HEK293 (cell line): Measurements from ENCODE around the gene NTRK3.

Source experiments
- CTCF ChIA-PET: fragments of 350-600 bp; formaldehyde crosslinking; extraction: SDS; loops from one replicate; lab custom pipeline; 2021; ENCODE audit warnings: antibody characterized with exemption; lab: Yijun Ruan, JAX
- POLR2A ChIA-PET: fragments of 300-600 bp; formaldehyde crosslinking; extraction: SDS; loops from one replicate; lab custom pipeline; 2020; ENCODE audit warnings: antibody characterized with exemption, inconsistent platforms; lab: Yijun Ruan, JAX
- H3K27ac ChIP-seq: fragments of 200-500 bp; sonication (Bioruptor generic); 2 replicates; pipeline ENCODE4 v1.5.1; 2014; ENCODE audit warnings: low read depth, low read length, control low read depth, inconsistent platforms; ENCODE audit errors: extremely low read depth
- H3K36me3 ChIP-seq, 2 experiments: fragments of 200-500 bp in 1 of 2; sonication (Bioruptor generic) in 1 of 2; 1 replicate in 1 of 2; 2 replicates in 1 of 2; pipeline ENCODE4 v1.5.1; 2014 to 2017; ENCODE audit warnings: inconsistent platforms in 2 of 2, low read length in 2 of 2; ENCODE audit not compliant: control insufficient read depth in 2 of 2, insufficient read depth in 1 of 2
- H3K4me1 ChIP-seq: fragments of 200-500 bp; sonication (Bioruptor generic); 2 replicates; pipeline ENCODE4 v1.5.1; 2014; ENCODE audit warnings: mild to moderate bottlenecking, low read length, inconsistent platforms; ENCODE audit not compliant: control insufficient read depth, insufficient read depth
- H3K4me3 ChIP-seq: 2 replicates; pipeline ENCODE4 v1.5.1; 2011; ENCODE audit warnings: low read depth, mild to moderate bottlenecking, control low read depth, low read length, moderate library complexity
- H3K9me3 ChIP-seq: fragments of 200-500 bp; sonication (Bioruptor generic); 2 replicates; pipeline ENCODE4 v1.5.1; 2014; ENCODE audit warnings: low read depth, low read length, inconsistent platforms; ENCODE audit not compliant: control insufficient read depth, insufficient read depth
- ATF2 ChIP-seq: fragments of 450-650 bp; formaldehyde crosslinking; IDR thresholded peaks from 2 replicates; pipeline ENCODE4 v1.5.1; 2016; ENCODE audit warnings: missing biosample characterization, missing genetic modification characterization, low read depth
- GLIS2 ChIP-seq: fragments of 450-650 bp; formaldehyde crosslinking; IDR thresholded peaks from 2 replicates; pipeline ENCODE4 v1.5.1; 2016; ENCODE audit warnings: missing biosample characterization, missing genetic modification characterization
- OVOL3 ChIP-seq: fragments of 450-650 bp; formaldehyde crosslinking; IDR thresholded peaks from 2 replicates; pipeline ENCODE4 v1.5.1; 2016; ENCODE audit warnings: missing biosample characterization, missing genetic modification characterization
- PATZ1 ChIP-seq: fragments of 450-650 bp; formaldehyde crosslinking; IDR thresholded peaks from 2 replicates; pipeline ENCODE4 v1.5.1; 2016; ENCODE audit warnings: missing biosample characterization, missing genetic modification characterization
- YY1 ChIP-seq: fragments of 450-650 bp; formaldehyde crosslinking; IDR thresholded peaks from 2 replicates; pipeline ENCODE4 v1.5.1; 2018; ENCODE audit warnings: missing biosample characterization, missing genetic modification characterization
- ZBTB1 ChIP-seq: fragments of 450-650 bp; formaldehyde crosslinking; IDR thresholded peaks from 2 replicates; pipeline ENCODE4 v1.5.1; 2016; ENCODE audit warnings: missing biosample characterization, missing genetic modification characterization
- ZNF155 ChIP-seq: fragments of 450-650 bp; formaldehyde crosslinking; IDR thresholded peaks from 2 replicates; pipeline ENCODE4 v1.5.1; 2016; ENCODE audit warnings: missing biosample characterization, missing genetic modification characterization
- ZNF26 ChIP-seq: fragments of 450-650 bp; formaldehyde crosslinking; IDR thresholded peaks from 2 replicates; pipeline ENCODE4 v1.5.1; 2016; ENCODE audit warnings: missing biosample characterization, missing genetic modification characterization
- ZNF292 ChIP-seq: fragments of 450-650 bp; formaldehyde crosslinking; IDR thresholded peaks from 2 replicates; pipeline ENCODE4 v1.5.1; 2016; ENCODE audit warnings: low read depth, missing biosample characterization, missing genetic modification characterization, borderline replicate concordance
- ZNF335 ChIP-seq: fragments of 450-650 bp; formaldehyde crosslinking; conservative IDR thresholded peaks from 2 replicates; pipeline ENCODE4 v1.5.1; 2016; ENCODE audit warnings: missing biosample characterization, missing genetic modification characterization
- ZNF341 ChIP-seq: fragments of 450-650 bp; formaldehyde crosslinking; IDR thresholded peaks from 2 replicates; pipeline ENCODE4; 2016; ENCODE audit warnings: low read depth, missing biosample characterization, missing genetic modification characterization
- ZNF391 ChIP-seq: fragments of 450-650 bp; formaldehyde crosslinking; IDR thresholded peaks from 2 replicates; pipeline ENCODE4 v1.5.1; 2016; ENCODE audit warnings: low read depth, missing biosample characterization, missing genetic modification characterization, borderline replicate concordance
- ZNF426 ChIP-seq: fragments of 450-650 bp; formaldehyde crosslinking; IDR thresholded peaks from 2 replicates; pipeline ENCODE4 v1.5.1; 2017; ENCODE audit warnings: missing biosample characterization, missing genetic modification characterization, mild to moderate bottlenecking, inconsistent platforms, moderate library complexity
- ZNF513 ChIP-seq: fragments of 450-650 bp; IDR thresholded peaks from 2 replicates; pipeline ENCODE4 v1.5.1; 2018; ENCODE audit warnings: missing biosample characterization, missing genetic modification characterization
- ZNF561 ChIP-seq: fragments of 450-650 bp; IDR thresholded peaks from 2 replicates; pipeline ENCODE4 v1.5.1; 2018; ENCODE audit warnings: missing biosample characterization, missing genetic modification characterization, borderline replicate concordance
- ZNF571 ChIP-seq: fragments of 450-650 bp; formaldehyde crosslinking; IDR thresholded peaks from 2 replicates; pipeline ENCODE4 v1.5.0; 2017; ENCODE audit warnings: missing biosample characterization, missing genetic modification characterization
- ZNF623 ChIP-seq: fragments of 450-650 bp; formaldehyde crosslinking; IDR thresholded peaks from 2 replicates; pipeline ENCODE4 v1.5.1; 2016; ENCODE audit warnings: missing biosample characterization, missing genetic modification characterization
- ZNF776 ChIP-seq: fragments of 450-650 bp; formaldehyde crosslinking; IDR thresholded peaks from 2 replicates; pipeline ENCODE4 v1.5.0; 2017; ENCODE audit warnings: missing biosample characterization, missing genetic modification characterization, borderline replicate concordance

The NTRK3 gene

GRCh38 chr15:88147760-88148159, 108.8 kb downstream of the NTRK3 start:
- TF ChIP-seq ZNF335 (tag by site-specific recombination) (no peak), YY1 (tag by site-specific recombination) (no peak), ZNF292 (tag by site-specific recombination) (no peak), ZBTB1 (tag by site-specific recombination) (no peak), ZNF391 (tag by site-specific recombination) (no peak), GLIS2 (no peak), OVOL3 (no peak), ATF2 (tag by site-specific recombination) (no peak), ZNF513 (no peak)
- H3K4me1 ChIP-seq, result no peaks in the 10 kb centered on the region
- no peak overlapping the region for H3K4me3 ChIP-seq
- ChIA-PET CTCF (no interaction called here), POLR2A (no interaction called here)
- no peaks in the 10 kb centered on the region for H3K9me3 ChIP-seq
- H3K36me3 ChIP-seq, result no peaks in the 10 kb centered on the region
- no peak overlapping the region for H3K27ac ChIP-seq

GRCh38 chr15:88144921-88145653, 111.5 kb downstream of the NTRK3 start:
- ChIA-PET POLR2A (no interaction called here), CTCF (no interaction called here)
- no peaks in the 10 kb centered on the region for H3K9me3 ChIP-seq
- H3K27ac ChIP-seq, result no peak overlapping the region
- no peaks in the 10 kb centered on the region for H3K36me3 ChIP-seq
- no peaks in the 10 kb centered on the region for H3K4me1 ChIP-seq
- H3K4me3 ChIP-seq, result no peak overlapping the region
- TF ChIP-seq ZNF391 (tag by site-specific recombination) (no peak), ZNF571 (tag by site-specific recombination) (no peak), ZNF341 (tag by site-specific recombination) (no peak), ZNF776 (no peak), PATZ1 (no peak), ZNF155 (tag by site-specific recombination) (no peak), ZNF561 (no peak), ZNF426 (no peak), ZNF623 (tag by site-specific recombination) (no peak), ZNF26 (tag by site-specific recombination) (no peak)
